ENCODE results near the gene ZCCHC10. TPM values are rescaled to one million over a fixed set of nuclear protein-coding genes. Genes with fewer than 3 reads are reported as not detected.
A peak's percentile ranks its signal among the peaks of the same experiment; 100 is the strongest.

ZCCHC10 gene
- total and polyA plus RNA-seq, 9 of the 15 experiments (the other 6 are each of a cell fraction or from before 2014, with no cell fraction given) = 11.9 to 146 (median 51.8) TPM

DNA sequence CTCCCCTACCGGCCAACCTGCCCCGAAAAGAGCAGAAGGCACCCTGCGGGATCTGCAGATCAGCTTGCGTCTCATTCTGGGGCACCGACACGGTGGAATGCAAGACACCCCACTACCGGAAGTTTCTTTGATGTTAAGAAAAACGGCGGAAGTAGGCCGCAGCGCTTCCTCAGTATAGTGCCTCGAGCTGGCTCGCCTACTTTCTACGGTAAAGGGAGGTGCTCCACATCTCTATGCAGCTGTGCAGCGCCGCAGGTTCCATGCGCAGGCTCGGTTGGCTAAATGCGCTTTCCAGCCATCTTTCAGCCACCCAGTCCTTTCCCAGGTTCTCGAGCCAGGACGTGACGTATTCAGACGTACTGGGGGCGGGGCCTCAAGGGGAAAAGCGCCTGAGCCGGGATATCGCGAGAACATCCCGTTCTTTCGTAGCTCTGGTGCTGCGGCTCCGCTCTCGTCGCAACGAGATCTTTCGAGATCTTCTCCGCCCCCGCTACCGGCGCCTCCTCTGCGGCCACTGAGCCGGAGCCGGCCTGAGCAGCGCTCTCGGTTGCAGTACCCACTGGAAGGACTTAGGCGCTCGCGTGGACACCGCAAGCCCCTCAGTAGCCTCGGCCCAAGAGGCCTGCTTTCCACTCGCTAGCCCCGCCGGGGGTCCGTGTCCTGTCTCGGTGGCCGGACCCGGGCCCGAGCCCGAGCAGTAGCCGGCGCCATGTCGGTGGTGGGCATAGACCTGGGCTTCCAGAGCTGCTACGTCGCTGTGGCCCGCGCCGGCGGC lies 25.4 kb upstream of the ZCCHC10 start, which contains the start of gene HSPA4 (continued):
- peak; percentile 20; the same call in 1 of the 2 replicates for TF ChIP-seq SAFB (IDR thresholded peaks at IDR 0.05; ENCODE audit: borderline replicate concordance, low read depth, low read length)
- TF ChIP-seq, protein P1, sequence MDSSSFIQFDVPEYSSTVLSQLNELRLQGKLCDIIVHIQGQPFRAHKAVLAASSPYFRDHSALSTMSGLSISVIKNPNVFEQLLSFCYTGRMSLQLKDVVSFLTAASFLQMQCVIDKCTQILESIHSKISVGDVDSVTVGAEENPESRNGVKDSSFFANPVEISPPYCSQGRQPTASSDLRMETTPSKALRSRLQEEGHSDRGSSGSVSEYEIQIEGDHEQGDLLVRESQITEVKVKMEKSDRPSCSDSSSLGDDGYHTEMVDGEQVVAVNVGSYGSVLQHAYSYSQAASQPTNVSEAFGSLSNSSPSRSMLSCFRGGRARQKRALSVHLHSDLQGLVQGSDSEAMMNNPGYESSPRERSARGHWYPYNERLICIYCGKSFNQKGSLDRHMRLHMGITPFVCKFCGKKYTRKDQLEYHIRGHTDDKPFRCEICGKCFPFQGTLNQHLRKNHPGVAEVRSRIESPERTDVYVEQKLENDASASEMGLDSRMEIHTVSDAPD (CRISPR knock-in tag; IDR thresholded peaks at IDR 0.05) = no peak
- 0 out of 2 replicates have a peak, but pooled peaks have one; percentile 41 for TF ChIP-seq STAG1 (CRISPR knock-in tag; IDR thresholded peaks at IDR 0.05; ENCODE audit: borderline replicate concordance)
- 0 out of 2 replicates have a peak, but pooled peaks have one; percentile 24 for TF ChIP-seq RNF2 (IDR thresholded peaks at IDR 0.05)
- TF ChIP-seq TCFL5 (CRISPR knock-in tag; conservative IDR thresholded peaks at IDR 0.05) = no peak
- TF ChIP-seq, protein P2, sequence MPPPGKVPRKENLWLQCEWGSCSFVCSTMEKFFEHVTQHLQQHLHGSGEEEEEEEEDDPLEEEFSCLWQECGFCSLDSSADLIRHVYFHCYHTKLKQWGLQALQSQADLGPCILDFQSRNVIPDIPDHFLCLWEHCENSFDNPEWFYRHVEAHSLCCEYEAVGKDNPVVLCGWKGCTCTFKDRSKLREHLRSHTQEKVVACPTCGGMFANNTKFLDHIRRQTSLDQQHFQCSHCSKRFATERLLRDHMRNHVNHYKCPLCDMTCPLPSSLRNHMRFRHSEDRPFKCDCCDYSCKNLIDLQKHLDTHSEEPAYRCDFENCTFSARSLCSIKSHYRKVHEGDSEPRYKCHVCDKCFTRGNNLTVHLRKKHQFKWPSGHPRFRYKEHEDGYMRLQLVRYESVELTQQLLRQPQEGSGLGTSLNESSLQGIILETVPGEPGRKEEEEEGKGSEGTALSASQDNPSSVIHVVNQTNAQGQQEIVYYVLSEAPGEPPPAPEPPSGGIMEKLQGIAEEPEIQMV (tag; conservative IDR thresholded peaks at IDR 0.05; ENCODE audit: low read depth) = no peak
- peak in 1 of 2 experiments; percentile 32; a peak in 2 of 4 replicates for TF ChIP-seq CSDE1 (IDR thresholded peaks at IDR 0.05)
- no peak for TF ChIP-seq KDM1A (IDR thresholded peaks at IDR 0.05)
- no peak for TF ChIP-seq ZKSCAN8 (CRISPR knock-in tag; IDR thresholded peaks at IDR 0.05)
- TF ChIP-seq COPS2 (conservative IDR thresholded peaks at IDR 0.05) = no peak
- TF ChIP-seq, protein P3, sequence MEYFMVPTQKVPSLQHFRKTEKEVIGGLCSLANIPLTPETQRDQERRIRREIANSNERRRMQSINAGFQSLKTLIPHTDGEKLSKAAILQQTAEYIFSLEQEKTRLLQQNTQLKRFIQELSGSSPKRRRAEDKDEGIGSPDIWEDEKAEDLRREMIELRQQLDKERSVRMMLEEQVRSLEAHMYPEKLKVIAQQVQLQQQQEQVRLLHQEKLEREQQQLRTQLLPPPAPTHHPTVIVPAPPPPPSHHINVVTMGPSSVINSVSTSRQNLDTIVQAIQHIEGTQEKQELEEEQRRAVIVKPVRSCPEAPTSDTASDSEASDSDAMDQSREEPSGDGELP (CRISPR knock-in tag; IDR thresholded peaks at IDR 0.05; ENCODE audit: borderline replicate concordance) = peak; percentile 85; the same call in 1 of the 2 replicates
- no peak for TF ChIP-seq KLF16 (IDR thresholded peaks at IDR 0.05)
- TF ChIP-seq, protein P4, sequence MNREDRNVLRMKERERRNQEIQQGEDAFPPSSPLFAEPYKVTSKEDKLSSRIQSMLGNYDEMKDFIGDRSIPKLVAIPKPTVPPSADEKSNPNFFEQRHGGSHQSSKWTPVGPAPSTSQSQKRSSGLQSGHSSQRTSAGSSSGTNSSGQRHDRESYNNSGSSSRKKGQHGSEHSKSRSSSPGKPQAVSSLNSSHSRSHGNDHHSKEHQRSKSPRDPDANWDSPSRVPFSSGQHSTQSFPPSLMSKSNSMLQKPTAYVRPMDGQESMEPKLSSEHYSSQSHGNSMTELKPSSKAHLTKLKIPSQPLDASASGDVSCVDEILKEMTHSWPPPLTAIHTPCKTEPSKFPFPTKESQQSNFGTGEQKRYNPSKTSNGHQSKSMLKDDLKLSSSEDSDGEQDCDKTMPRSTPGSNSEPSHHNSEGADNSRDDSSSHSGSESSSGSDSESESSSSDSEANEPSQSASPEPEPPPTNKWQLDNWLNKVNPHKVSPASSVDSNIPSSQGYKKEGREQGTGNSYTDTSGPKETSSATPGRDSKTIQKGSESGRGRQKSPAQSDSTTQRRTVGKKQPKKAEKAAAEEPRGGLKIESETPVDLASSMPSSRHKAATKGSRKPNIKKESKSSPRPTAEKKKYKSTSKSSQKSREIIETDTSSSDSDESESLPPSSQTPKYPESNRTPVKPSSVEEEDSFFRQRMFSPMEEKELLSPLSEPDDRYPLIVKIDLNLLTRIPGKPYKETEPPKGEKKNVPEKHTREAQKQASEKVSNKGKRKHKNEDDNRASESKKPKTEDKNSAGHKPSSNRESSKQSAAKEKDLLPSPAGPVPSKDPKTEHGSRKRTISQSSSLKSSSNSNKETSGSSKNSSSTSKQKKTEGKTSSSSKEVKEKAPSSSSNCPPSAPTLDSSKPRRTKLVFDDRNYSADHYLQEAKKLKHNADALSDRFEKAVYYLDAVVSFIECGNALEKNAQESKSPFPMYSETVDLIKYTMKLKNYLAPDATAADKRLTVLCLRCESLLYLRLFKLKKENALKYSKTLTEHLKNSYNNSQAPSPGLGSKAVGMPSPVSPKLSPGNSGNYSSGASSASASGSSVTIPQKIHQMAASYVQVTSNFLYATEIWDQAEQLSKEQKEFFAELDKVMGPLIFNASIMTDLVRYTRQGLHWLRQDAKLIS (CRISPR knock-in tag; IDR thresholded peaks at IDR 0.05) = peak; percentile 53; the same call in 1 of the 2 replicates
- TF ChIP-seq ZNF780A (CRISPR knock-in tag; IDR thresholded peaks at IDR 0.05) = no peak
- no peak for TF ChIP-seq ZFP36 (IDR thresholded peaks at IDR 0.05; ENCODE audit: low read depth, low read length, partially characterized antibody)
- TF ChIP-seq FIP1L1 (IDR thresholded peaks at IDR 0.05; ENCODE audit: low read depth, low read length, poor library complexity, severe bottlenecking) = no peak
- peak; percentile 59; the same call in 1 of the 2 replicates for TF ChIP-seq NR4A1 (CRISPR knock-in tag; IDR thresholded peaks at IDR 0.05)
- TF ChIP-seq NR4A1 (tag; IDR thresholded peaks at IDR 0.05) = no peak
- TF ChIP-seq SMAD4 (CRISPR knock-in tag; conservative IDR thresholded peaks at IDR 0.05) = 0 out of 2 replicates have a peak, but pooled peaks have one; percentile 29
- peak; percentile 61 for TF ChIP-seq BRD9 (IDR thresholded peaks at IDR 0.05; ENCODE audit: low read depth, partially characterized antibody)
